Ishikawa (cell line): ENCODE measurements around the gene ZNF296.

Source experiments
- CEBPB ChIP-seq: IDR thresholded peaks from 2 replicates; pipeline ENCODE4 v1.6.1; 2012
- CREB1 ChIP-seq: IDR thresholded peaks from 2 replicates; pipeline ENCODE4 v1.6.1; 2012; ENCODE audit warnings: low read depth
- EGR1 ChIP-seq: IDR thresholded peaks from 2 replicates; pipeline ENCODE4 v1.6.1; 2012
- EP300 ChIP-seq: IDR thresholded peaks from 2 replicates; pipeline ENCODE4 v1.6.1; 2012; ENCODE audit warnings: borderline replicate concordance
- FOXM1 ChIP-seq: IDR thresholded peaks from 2 replicates; pipeline ENCODE4 v1.6.1; 2012; ENCODE audit warnings: low read depth, borderline replicate concordance
- MAX ChIP-seq: IDR thresholded peaks from 2 replicates; pipeline ENCODE4 v1.6.1; 2012
- NFIC ChIP-seq: IDR thresholded peaks from 2 replicates; pipeline ENCODE4 v1.6.1; 2012
- RAD21 ChIP-seq: IDR thresholded peaks from 2 replicates; pipeline ENCODE4 v1.6.1; 2012; ENCODE audit warnings: low read depth
- TAF1 ChIP-seq: IDR thresholded peaks from 2 replicates; pipeline ENCODE4 v1.6.1; 2012; ENCODE audit warnings: low read depth, mild to moderate bottlenecking
- TCF12 ChIP-seq: IDR thresholded peaks from 2 replicates; pipeline ENCODE4 v1.6.1; 2012; ENCODE audit warnings: low read depth
- TEAD4 ChIP-seq: IDR thresholded peaks from 2 replicates; pipeline ENCODE4 v1.6.1; 2012
- YY1 ChIP-seq: IDR thresholded peaks from 2 replicates; pipeline ENCODE4 v1.6.1; 2012; ENCODE audit warnings: low read depth
- ZBTB7A ChIP-seq: IDR thresholded peaks from 2 replicates; pipeline ENCODE4 v1.6.1; 2012; ENCODE audit warnings: low read depth
- TF ChIP-seq, protein P1 (sequence below): IDR thresholded peaks from 2 replicates; pipeline ENCODE4 v1.6.1; 2012
- TF ChIP-seq, protein P2 (sequence below): IDR thresholded peaks from 2 replicates; pipeline ENCODE4 v1.6.1; 2012; ENCODE audit warnings: low read depth, mild to moderate bottlenecking

ZNF296 gene

GRCh38 chr19:45038931-45039893, 37.1 kb downstream of the ZNF296 start, which contains the start of gene CLASRP:
Gene CLASRP, plus strand, starts transcription at chr19:45039045. Its CDS starts 1,168 bp downstream, at chr19:45040213.
- TF ChIP-seq, protein P1, sequence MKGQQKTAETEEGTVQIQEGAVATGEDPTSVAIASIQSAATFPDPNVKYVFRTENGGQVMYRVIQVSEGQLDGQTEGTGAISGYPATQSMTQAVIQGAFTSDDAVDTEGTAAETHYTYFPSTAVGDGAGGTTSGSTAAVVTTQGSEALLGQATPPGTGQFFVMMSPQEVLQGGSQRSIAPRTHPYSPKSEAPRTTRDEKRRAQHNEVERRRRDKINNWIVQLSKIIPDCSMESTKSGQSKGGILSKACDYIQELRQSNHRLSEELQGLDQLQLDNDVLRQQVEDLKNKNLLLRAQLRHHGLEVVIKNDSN = no peak
- no peak for TF ChIP-seq TCF12
- peak; percentile 80 for TF ChIP-seq MAX
- no peak for TF ChIP-seq RAD21
- no peak for TF ChIP-seq NFIC
- TF ChIP-seq, protein P2, sequence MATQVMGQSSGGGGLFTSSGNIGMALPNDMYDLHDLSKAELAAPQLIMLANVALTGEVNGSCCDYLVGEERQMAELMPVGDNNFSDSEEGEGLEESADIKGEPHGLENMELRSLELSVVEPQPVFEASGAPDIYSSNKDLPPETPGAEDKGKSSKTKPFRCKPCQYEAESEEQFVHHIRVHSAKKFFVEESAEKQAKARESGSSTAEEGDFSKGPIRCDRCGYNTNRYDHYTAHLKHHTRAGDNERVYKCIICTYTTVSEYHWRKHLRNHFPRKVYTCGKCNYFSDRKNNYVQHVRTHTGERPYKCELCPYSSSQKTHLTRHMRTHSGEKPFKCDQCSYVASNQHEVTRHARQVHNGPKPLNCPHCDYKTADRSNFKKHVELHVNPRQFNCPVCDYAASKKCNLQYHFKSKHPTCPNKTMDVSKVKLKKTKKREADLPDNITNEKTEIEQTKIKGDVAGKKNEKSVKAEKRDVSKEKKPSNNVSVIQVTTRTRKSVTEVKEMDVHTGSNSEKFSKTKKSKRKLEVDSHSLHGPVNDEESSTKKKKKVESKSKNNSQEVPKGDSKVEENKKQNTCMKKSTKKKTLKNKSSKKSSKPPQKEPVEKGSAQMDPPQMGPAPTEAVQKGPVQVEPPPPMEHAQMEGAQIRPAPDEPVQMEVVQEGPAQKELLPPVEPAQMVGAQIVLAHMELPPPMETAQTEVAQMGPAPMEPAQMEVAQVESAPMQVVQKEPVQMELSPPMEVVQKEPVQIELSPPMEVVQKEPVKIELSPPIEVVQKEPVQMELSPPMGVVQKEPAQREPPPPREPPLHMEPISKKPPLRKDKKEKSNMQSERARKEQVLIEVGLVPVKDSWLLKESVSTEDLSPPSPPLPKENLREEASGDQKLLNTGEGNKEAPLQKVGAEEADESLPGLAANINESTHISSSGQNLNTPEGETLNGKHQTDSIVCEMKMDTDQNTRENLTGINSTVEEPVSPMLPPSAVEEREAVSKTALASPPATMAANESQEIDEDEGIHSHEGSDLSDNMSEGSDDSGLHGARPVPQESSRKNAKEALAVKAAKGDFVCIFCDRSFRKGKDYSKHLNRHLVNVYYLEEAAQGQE = no peak
- TF ChIP-seq ZBTB7A = no peak
- no peak; the same call in 1 of the 2 replicates for TF ChIP-seq EP300
- TF ChIP-seq TEAD4 = no peak
- TF ChIP-seq FOXM1 = no peak
- peak; percentile 90 for TF ChIP-seq TAF1
- TF ChIP-seq EGR1 = no peak; the same call in 1 of the 2 replicates
- peak; percentile 52; the same call in 1 of the 2 replicates for TF ChIP-seq CREB1
- TF ChIP-seq CEBPB = no peak
- no peak for TF ChIP-seq YY1

DNA sequence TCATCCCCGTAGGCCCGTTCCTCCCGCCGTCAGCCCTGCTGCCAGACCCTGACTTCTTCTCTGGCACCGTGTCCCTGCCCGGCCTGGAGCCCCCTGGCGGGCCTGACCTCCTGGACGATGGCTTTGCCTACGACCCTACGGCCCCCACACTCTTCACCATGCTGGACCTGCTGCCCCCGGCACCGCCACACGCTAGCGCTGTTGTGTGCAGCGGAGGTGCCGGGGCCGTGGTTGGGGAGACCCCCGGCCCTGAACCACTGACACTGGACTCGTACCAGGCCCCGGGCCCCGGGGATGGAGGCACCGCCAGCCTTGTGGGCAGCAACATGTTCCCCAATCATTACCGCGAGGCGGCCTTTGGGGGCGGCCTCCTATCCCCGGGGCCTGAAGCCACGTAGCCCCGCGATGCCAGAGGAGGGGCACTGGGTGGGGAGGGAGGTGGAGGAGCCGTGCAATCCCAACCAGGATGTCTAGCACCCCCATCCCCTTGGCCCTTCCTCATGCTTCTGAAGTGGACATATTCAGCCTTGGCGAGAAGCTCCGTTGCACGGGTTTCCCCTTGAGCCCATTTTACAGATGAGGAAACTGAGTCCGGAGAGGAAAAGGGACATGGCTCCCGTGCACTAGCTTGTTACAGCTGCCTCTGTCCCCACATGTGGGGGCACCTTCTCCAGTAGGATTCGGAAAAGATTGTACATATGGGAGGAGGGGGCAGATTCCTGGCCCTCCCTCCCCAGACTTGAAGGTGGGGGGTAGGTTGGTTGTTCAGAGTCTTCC, 38.7 kb downstream of the ZNF296 start:
- TF ChIP-seq TAF1 = no peak
- TF ChIP-seq, protein P1 = no peak
- no peak for TF ChIP-seq EP300
- TF ChIP-seq TEAD4 = no peak
- TF ChIP-seq, protein P2 = no peak

- no peak for TF ChIP-seq TEAD4
- no peak for TF ChIP-seq MAX
- TF ChIP-seq, protein P2 = no peak
- no peak for TF ChIP-seq YY1
- no peak for TF ChIP-seq RAD21
- no peak for TF ChIP-seq TCF12
Measured at GRCh38 chr19:45035755-45036154, 40.5 kb downstream of the ZNF296 start.

GRCh38 chr19:45032421-45032820, 43.9 kb downstream of the ZNF296 start:
- TF ChIP-seq NFIC (no peak), TCF12 (no peak), YY1 (no peak), FOXM1 (no peak), RAD21 (no peak)
- TF ChIP-seq, protein P1 = no peak
